Measurements from ENCODE around the gene LTBP1.

LTBP1 gene

GRCh38 chr2:33317369-33318007 is 370.7 kb downstream of the LTBP1 start:
- TF ChIP-seq, protein P1, sequence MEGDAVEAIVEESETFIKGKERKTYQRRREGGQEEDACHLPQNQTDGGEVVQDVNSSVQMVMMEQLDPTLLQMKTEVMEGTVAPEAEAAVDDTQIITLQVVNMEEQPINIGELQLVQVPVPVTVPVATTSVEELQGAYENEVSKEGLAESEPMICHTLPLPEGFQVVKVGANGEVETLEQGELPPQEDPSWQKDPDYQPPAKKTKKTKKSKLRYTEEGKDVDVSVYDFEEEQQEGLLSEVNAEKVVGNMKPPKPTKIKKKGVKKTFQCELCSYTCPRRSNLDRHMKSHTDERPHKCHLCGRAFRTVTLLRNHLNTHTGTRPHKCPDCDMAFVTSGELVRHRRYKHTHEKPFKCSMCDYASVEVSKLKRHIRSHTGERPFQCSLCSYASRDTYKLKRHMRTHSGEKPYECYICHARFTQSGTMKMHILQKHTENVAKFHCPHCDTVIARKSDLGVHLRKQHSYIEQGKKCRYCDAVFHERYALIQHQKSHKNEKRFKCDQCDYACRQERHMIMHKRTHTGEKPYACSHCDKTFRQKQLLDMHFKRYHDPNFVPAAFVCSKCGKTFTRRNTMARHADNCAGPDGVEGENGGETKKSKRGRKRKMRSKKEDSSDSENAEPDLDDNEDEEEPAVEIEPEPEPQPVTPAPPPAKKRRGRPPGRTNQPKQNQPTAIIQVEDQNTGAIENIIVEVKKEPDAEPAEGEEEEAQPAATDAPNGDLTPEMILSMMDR (IDR thresholded peaks at IDR 0.05; ENCODE audit: borderline replicate concordance, insufficient read depth, low read depth, low read length) = no peak

GRCh38 chr2:33318456-33318855 is 371.7 kb downstream of the LTBP1 start:
- H3K4me3 ChIP-seq (ENCODE audit: low read depth, low read length) = no peak overlapping the region
- TF ChIP-seq, protein P1 (IDR thresholded peaks at IDR 0.05; ENCODE audit: borderline replicate concordance, insufficient read depth, low read depth, low read length) = no peak

More at GRCh38 chr2:33317369-33318007, 370.7 kb downstream of the LTBP1 start:
- no peak overlapping the region for H3K4me3 ChIP-seq (ENCODE audit: low read depth, low read length)

- TF ChIP-seq, protein P1 (IDR thresholded peaks at IDR 0.05; ENCODE audit: borderline replicate concordance, insufficient read depth, low read depth, low read length) = no peak
- no peak overlapping the region for H3K4me3 ChIP-seq (ENCODE audit: low read depth, low read length)
Measured at GRCh38 chr2:33320573-33320972, 373.8 kb downstream of the LTBP1 start.

- TF ChIP-seq, protein P1 (IDR thresholded peaks at IDR 0.05; ENCODE audit: borderline replicate concordance, insufficient read depth, low read depth, low read length) = no peak
- H3K4me3 ChIP-seq (ENCODE audit: low read depth, low read length) = no peak overlapping the region
Measured at GRCh38 chr2:33321236-33321771, 374.6 kb downstream of the LTBP1 start.

- no peak overlapping the region for H3K4me3 ChIP-seq (ENCODE audit: low read depth, low read length)
- TF ChIP-seq, protein P1 (IDR thresholded peaks at IDR 0.05; ENCODE audit: borderline replicate concordance, insufficient read depth, low read depth, low read length) = no peak
Measured at GRCh38 chr2:33321876-33322483, 375.2 kb downstream of the LTBP1 start.

DNA sequence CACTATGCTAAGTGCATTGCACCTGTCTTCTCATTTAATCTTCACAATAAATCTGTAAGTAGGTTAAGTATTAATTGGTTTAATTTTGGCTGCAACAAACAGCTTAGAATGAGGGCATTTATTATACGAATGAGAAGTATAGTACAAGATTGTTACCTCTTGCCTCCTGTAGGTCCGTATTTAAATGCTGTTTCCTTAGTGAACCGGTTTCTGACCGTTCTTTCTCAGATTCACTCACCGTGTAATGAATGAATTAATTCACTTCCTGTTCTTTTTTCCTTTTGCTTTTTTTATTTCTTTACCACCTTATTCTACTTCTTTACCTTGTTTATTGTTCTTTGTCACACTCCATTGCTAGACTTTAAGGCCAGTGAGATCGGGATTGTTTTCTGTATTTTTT is 375.9 kb downstream of the LTBP1 start:
- no peak overlapping the region for H3K4me3 ChIP-seq (ENCODE audit: low read depth, low read length)
- TF ChIP-seq, protein P1 (IDR thresholded peaks at IDR 0.05; ENCODE audit: borderline replicate concordance, insufficient read depth, low read depth, low read length) = no peak

DNA sequence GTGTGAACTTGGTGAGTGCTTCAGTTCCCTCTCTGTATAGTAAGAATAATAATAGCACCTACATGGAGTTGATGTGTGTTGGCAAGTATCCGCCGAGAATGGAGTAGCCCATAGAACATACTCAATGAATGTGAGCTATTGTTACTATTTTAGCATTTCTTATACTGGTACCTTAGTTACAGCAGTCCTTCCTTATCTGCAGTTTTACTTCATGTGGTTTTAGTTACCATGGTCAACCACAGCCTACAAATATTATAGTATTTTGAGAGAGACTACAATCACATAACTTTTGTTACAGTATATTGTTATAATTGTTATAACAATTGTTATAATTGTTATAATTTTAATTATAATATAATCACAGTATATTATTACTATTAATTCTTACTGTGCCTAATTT is 377.2 kb downstream of the LTBP1 start:
- TF ChIP-seq, protein P1 (IDR thresholded peaks at IDR 0.05; ENCODE audit: borderline replicate concordance, insufficient read depth, low read depth, low read length) = no peak
- H3K4me3 ChIP-seq (ENCODE audit: low read depth, low read length) = no peak overlapping the region

All from GM12875 (cell line).